K562 (cell line): ENCODE results near the gene CNFN. TPM values are rescaled to one million over a fixed set of nuclear protein-coding genes. Genes with fewer than 3 reads are reported as not detected.

Experiments used
- ATAC-seq: fragments of 200-7000 bp; cut with Tn5 transposase; 3 replicates; pipeline ENCODE4 v1.9.1; 2020; ENCODE audit warnings: moderate library complexity
- BruUV-seq: library from RNA; stranded (reverse); fragments of 400-500 nt; replicated peaks from 2 replicates; lab custom pipeline; 2021; lab: Mats Ljungman, UMichigan
- CTCF ChIA-PET: fragments of 300-600 bp; formaldehyde crosslinking; extraction: SDS; loops from one replicate; lab custom pipeline; 2021; ENCODE audit warnings: low intra/inter-chr PET ratio; lab: Yijun Ruan, JAX
- POLR2A ChIA-PET: fragments of 300-600, 350-650 bp; sonication (Branson Sonifier 250); formaldehyde crosslinking; extraction: SDS; loops from one replicate; lab custom pipeline; 2021; ENCODE audit warnings: antibody characterized with exemption, inconsistent platforms; lab: Yijun Ruan, JAX
- DNase-seq, 4 experiments: peaks; one replicate each; pipeline versions ENCODE4 v3.0.0 to v3.0.0-alpha.2; 2011 to 2018; ENCODE audit warnings: low spot score in 3 of 4, mixed read lengths in 3 of 4; ENCODE audit errors: extremely low read depth in 1 of 4
- FAIRE-seq: peaks from 2 replicates; lab custom pipeline; 2011; peaks lifted over from hg19 to GRCh38; lab: Jason Lieb, UNC
- H2AFZ ChIP-seq: 2 replicates; pipeline ENCODE4 v1.6.0; 2011; ENCODE audit warnings: low read depth, low read length, control low read depth, inconsistent platforms
- H3K27ac ChIP-seq: fragments of 200-600 bp; 3 replicates; pipeline ENCODE4 v1.8.0; 2011; ENCODE audit warnings: low read depth, mild to moderate bottlenecking, control low read depth, inconsistent platforms, low read length, moderate library complexity, mixed read lengths; ENCODE audit errors: extremely low read depth
- H3K27me3 ChIP-seq, 2 experiments: fragments of 300-600 bp in 1 of 2; 2 replicates in 1 of 2; 3 replicates in 1 of 2; pipeline versions ENCODE4 v1.6.0 to v1.8.0; 2011; ENCODE audit warnings: inconsistent platforms in 2 of 2, low read length in 2 of 2, mild to moderate bottlenecking in 1 of 2, mixed read lengths in 1 of 2, moderate library complexity in 1 of 2; ENCODE audit not compliant: control insufficient read depth in 2 of 2, insufficient read depth in 2 of 2
- H3K36me3 ChIP-seq: fragments of 300-600 bp; 3 replicates; pipeline ENCODE4 v1.8.0; 2011; ENCODE audit warnings: mild to moderate bottlenecking, low read length, inconsistent platforms; ENCODE audit not compliant: control insufficient read depth, insufficient read depth
- H3K4me1 ChIP-seq, 2 experiments: fragments of 200-600 bp in 1 of 2; replicated peaks in 1 of 2; 2 replicates in 1 of 2; 3 replicates in 1 of 2; pipeline versions ENCODE4 v1.5.1 to v1.8.0; 2011; ENCODE audit warnings: inconsistent platforms in 2 of 2, low read length in 2 of 2, mild to moderate bottlenecking in 1 of 2, mixed read lengths in 1 of 2, moderate library complexity in 1 of 2; ENCODE audit not compliant: control insufficient read depth in 2 of 2, insufficient read depth in 2 of 2
- H3K4me2 ChIP-seq: 2 replicates; pipeline ENCODE4 v1.6.1; 2011; ENCODE audit warnings: low read length, control low read depth, inconsistent platforms, mixed read lengths; ENCODE audit not compliant: insufficient read depth
- H3K4me3 ChIP-seq: fragments of 200-600 bp; sonication (generic), shearing (Covaris generic); 2 replicates; pipeline ENCODE4 v1.5.1; 2016; ENCODE audit warnings: control low read depth, inconsistent platforms
- H3K79me2 ChIP-seq: fragments of 200-600 bp; 3 replicates; pipeline ENCODE4 v1.8.0; 2011; ENCODE audit warnings: low read length, inconsistent platforms; ENCODE audit not compliant: control insufficient read depth, insufficient read depth
- H3K9ac ChIP-seq, 2 experiments: 2 replicates each; pipeline versions ENCODE4 v1.6.0 to v1.6.1; 2011; ENCODE audit warnings: low read depth in 2 of 2, low read length in 2 of 2, control low read depth in 1 of 2, inconsistent platforms in 1 of 2, mild to moderate bottlenecking in 1 of 2, mixed read lengths in 1 of 2; ENCODE audit not compliant: insufficient read depth in 1 of 2
- H3K9me1 ChIP-seq: one replicate; pipeline ENCODE4 v1.6.0; 2011; ENCODE audit warnings: inconsistent platforms, mild to moderate bottlenecking, low read length, moderate library complexity; ENCODE audit not compliant: control insufficient read depth, insufficient read depth
- H3K9me3 ChIP-seq: replicated peaks from 2 replicates; pipeline ENCODE4 v1.5.1; 2011; ENCODE audit warnings: low read depth, low read length, inconsistent platforms; ENCODE audit not compliant: control insufficient read depth, insufficient read depth
- H4K20me1 ChIP-seq: replicated peaks from 2 replicates; pipeline ENCODE4 v1.6.1; 2011; ENCODE audit warnings: low read length, inconsistent platforms, mixed read lengths; ENCODE audit not compliant: control insufficient read depth, insufficient read depth
- ESRRB ChIP-seq: fragments of 250-450 bp; sonication (Bioruptor Pico); IDR thresholded peaks from 2 replicates; pipeline ENCODE4 v1.5.0; 2020; ENCODE audit warnings: mild to moderate bottlenecking, moderate library complexity, borderline replicate concordance
- JUN ChIP-seq, 2 experiments: sonication (generic) in 1 of 2; formaldehyde crosslinking in 1 of 2; IDR thresholded peaks; 2 replicates each; pipeline versions ENCODE4 v1.6.1 to v1.8.0; 2012 to 2022; ENCODE audit warnings: borderline replicate concordance in 2 of 2, mild to moderate bottlenecking in 2 of 2, improper control_type of control experiment in 1 of 2, low read depth in 1 of 2, low read length in 1 of 2, missing genetic modification reagents in 1 of 2
- KLF10 ChIP-seq: fragments of 250-450 bp; sonication (Bioruptor Pico); IDR thresholded peaks from 2 replicates; pipeline ENCODE4 v1.6.1; 2021; ENCODE audit warnings: matching md5 sums
- MYC ChIP-seq, 2 experiments: fragments of 250-450 bp in 1 of 2; sonication (Bioruptor Pico) in 1 of 2; IDR thresholded peaks; 2 replicates each; pipeline versions ENCODE4 v1.5.1 to v1.6.1; 2012 to 2021; ENCODE audit warnings: low read depth in 2 of 2, borderline replicate concordance in 1 of 2, improper control_type of control experiment in 1 of 2, low read length in 1 of 2, mild to moderate bottlenecking in 1 of 2, moderate library complexity in 1 of 2
- NR1H2 ChIP-seq: sonication (generic); formaldehyde crosslinking; IDR thresholded peaks from 2 replicates; pipeline ENCODE4 v1.4.0; 2020; ENCODE audit warnings: mild to moderate bottlenecking, missing genetic modification reagents
- PML ChIP-seq: IDR thresholded peaks from 2 replicates; pipeline ENCODE4 v1.6.1; 2012; ENCODE audit warnings: low read length, inconsistent platforms
- PRPF4 ChIP-seq: fragments of 200-400 bp; formaldehyde crosslinking; IDR thresholded peaks from one replicate; pipeline ENCODE4 v1.6.1; 2017; ENCODE audit warnings: low read length, low read depth, mild to moderate bottlenecking; ENCODE audit not compliant: insufficient read depth, poor library complexity, severe bottlenecking
- RAD51 ChIP-seq: fragments of 450-650 bp; IDR thresholded peaks from 2 replicates; pipeline ENCODE4 v1.7.1; 2016; ENCODE audit warnings: low read depth, mild to moderate bottlenecking, borderline replicate concordance
- SETDB1 ChIP-seq: IDR thresholded peaks from one replicate; pipeline ENCODE4 v1.6.1; 2012; ENCODE audit warnings: low read length, control low read depth, inconsistent platforms
- SIN3A ChIP-seq, 2 experiments: fragments of 150-350 bp in 1 of 2; IDR thresholded peaks; 2 replicates each; pipeline ENCODE4 v1.6.1; 2011 to 2016; ENCODE audit warnings: borderline replicate concordance in 2 of 2, low read depth in 2 of 2, low read length in 2 of 2, mild to moderate bottlenecking in 2 of 2, moderate library complexity in 2 of 2; ENCODE audit not compliant: control insufficient read depth in 1 of 2
- SMAD2 ChIP-seq: fragments of 150-350 bp; IDR thresholded peaks from 2 replicates; pipeline ENCODE4 v1.6.1; 2014; ENCODE audit warnings: low read depth, mild to moderate bottlenecking, low read length
- TARDBP ChIP-seq: fragments of 450-650 bp; IDR thresholded peaks from 2 replicates; pipeline ENCODE4 v1.6.1; 2016
- WGBS: fragments of 100-300 bp; shearing (Covaris generic); methylation state at CpG from one replicate; pipeline ENCODE4 v1.1.6; 2016; ENCODE audit warnings: low coverage, mixed read lengths; ENCODE audit not compliant: insufficient coverage; ENCODE audit errors: missing lambda C conversion rate; 5-methylcytosine and 5-hydroxymethylcytosine counted together
- in situ Hi-C: fragments of 300-500 bp; cut with MboI; formaldehyde crosslinking; loops from 4 replicates; pipeline ENCODE4 v1.15.0; 2018; ENCODE audit warnings: inconsistent platforms, mixed read lengths
- intact Hi-C: fragments of 100-400 bp; cut with micrococcal nuclease; formaldehyde crosslinking; loops from 2 replicates; pipeline ENCODE4 v1.14.2; 2022
- polyA plus RNA-seq, 8 experiments: library from polyadenylated mRNA; depleted of rRNA in 4 of 8; stranded (reverse) in 5 of 8; unstranded in 3 of 8; fragments of >200 nt; fragmentation: Nextera tagmentation in 2 of 8; fragmentation: Illumina TruSeq in 1 of 8; extraction: Ambion mirVana in 2 of 8; extraction: Trizol in 1 of 8; gene quantifications; 2 replicates each; pipeline versions ENCODE4 v1.2.1 to v1.2.3, GENCODE V29; 2011 to 2014; ENCODE audit warnings: inconsistent platforms in 1 of 8, missing spikeins in 1 of 8
- total RNA-seq, 7 experiments: library from RNA; depleted of rRNA in 6 of 7; stranded (reverse); fragments of >200 nt in 6 of 7; fragmentation: Illumina TruSeq in 2 of 7; extraction: Trizol in 2 of 7; gene quantifications; 2 replicates each; pipeline versions ENCODE4 v1.2.1 to v1.2.3, GENCODE V29; 2011 to 2021; ENCODE audit warnings: low replicate concordance in 1 of 7
- TF ChIP-seq, protein P1 (sequence below): sonication (generic); formaldehyde crosslinking; IDR thresholded peaks from 2 replicates; pipeline ENCODE4 v1.8.0; 2022; ENCODE audit warnings: mild to moderate bottlenecking, missing genetic modification reagents
- TF ChIP-seq, protein P2 (sequence below): fragments of 250-450 bp; sonication (Bioruptor Pico); IDR thresholded peaks from 2 replicates; pipeline ENCODE4 v1.6.1; 2021; ENCODE audit warnings: mild to moderate bottlenecking

The CNFN gene
- total and polyA plus RNA-seq, 9 of the 15 experiments (the other 6 are each of a cell fraction or from before 2014, with no cell fraction given): 0.18 to 0.52 (median 0.27) TPM; not detected in 5

DNA sequence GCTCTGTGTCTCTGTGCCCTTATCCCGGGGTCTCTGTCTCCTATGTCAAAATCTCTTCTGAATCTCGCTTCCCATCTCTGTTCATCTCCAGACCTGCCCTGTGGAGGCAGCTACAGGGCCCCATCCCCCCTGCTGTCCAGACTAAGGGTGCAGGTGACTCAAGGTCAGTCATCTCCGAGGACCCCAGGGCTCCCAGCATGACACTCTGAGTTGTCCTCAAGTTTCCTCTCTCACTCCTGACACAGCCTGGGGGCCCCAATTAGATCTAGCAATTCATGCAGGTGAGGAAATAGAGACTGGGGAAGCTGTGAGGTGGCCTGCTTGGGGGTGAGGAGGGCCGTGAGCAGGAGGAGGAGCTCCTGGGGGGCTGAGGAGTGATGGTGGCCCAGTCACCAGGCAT lies 2.1 kb upstream of the CNFN start:
- ATAC-seq: no peak
- H3K9me1 ChIP-seq: no peaks in the 10 kb centered on the region
- no peak overlapping the region for H3K4me2 ChIP-seq
- peaks cover 22 to 29% of the 10 kb centered on the region in 2 experiments for H3K27me3 ChIP-seq
- H3K36me3 ChIP-seq: no peaks in the 10 kb centered on the region
- TF ChIP-seq MYC (IDR thresholded peaks at IDR 0.05; ENCODE audit: low read depth, low read length) (no peak), MYC (CRISPR knock-in tag; IDR thresholded peaks at IDR 0.05; ENCODE audit: borderline replicate concordance, low read depth) (no peak), JUN (IDR thresholded peaks at IDR 0.05; ENCODE audit: borderline replicate concordance, low read depth, low read length) (no peak), JUN (CRISPR knock-in tag; IDR thresholded peaks at IDR 0.05; ENCODE audit: borderline replicate concordance) (no peak), NR1H2 (CRISPR knock-in tag) (no peak), TARDBP (no peak), PML (no peak), SETDB1 (no peak), KLF10 (CRISPR knock-in tag) (no peak), ESRRB (no peak), SMAD2 (no peak), PRPF4 (no peak), SIN3A (IDR thresholded peaks at IDR 0.05; ENCODE audit: borderline replicate concordance in 2 of 2, control insufficient read depth in 1 of 2, low read depth in 2 of 2, low read length in 2 of 2) (no peak), RAD51 (no peak)
- TF ChIP-seq, protein P1, sequence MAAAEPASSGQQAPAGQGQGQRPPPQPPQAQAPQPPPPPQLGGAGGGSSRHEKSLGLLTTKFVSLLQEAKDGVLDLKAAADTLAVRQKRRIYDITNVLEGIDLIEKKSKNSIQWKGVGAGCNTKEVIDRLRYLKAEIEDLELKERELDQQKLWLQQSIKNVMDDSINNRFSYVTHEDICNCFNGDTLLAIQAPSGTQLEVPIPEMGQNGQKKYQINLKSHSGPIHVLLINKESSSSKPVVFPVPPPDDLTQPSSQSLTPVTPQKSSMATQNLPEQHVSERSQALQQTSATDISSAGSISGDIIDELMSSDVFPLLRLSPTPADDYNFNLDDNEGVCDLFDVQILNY (CRISPR knock-in tag): no peak
- TF ChIP-seq, protein P2, sequence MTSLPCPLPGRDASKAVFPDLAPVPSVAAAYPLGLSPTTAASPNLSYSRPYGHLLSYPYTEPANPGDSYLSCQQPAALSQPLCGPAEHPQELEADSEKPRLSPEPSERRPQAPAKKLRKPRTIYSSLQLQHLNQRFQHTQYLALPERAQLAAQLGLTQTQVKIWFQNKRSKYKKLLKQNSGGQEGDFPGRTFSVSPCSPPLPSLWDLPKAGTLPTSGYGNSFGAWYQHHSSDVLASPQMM (CRISPR knock-in tag): no peak
- TF ChIP-seq, all 486 proteins: peak for 0
- H3K9me3 ChIP-seq: no peaks in the 10 kb centered on the region
- H4K20me1 ChIP-seq: no peaks in the 10 kb centered on the region
- DNase-seq (no peak), FAIRE-seq (no peak)
- POLR2A ChIA-PET: interaction anchor here (0.6 to 0.7 kb wide), 2 partner anchors 39 to 1898 kb away, joined by 4 read pairs; no protein-coding TSS in a partner anchor
- no peak overlapping the region for H3K27ac ChIP-seq
- H2AFZ ChIP-seq: no peak overlapping the region
- H3K9ac ChIP-seq: no peak overlapping the region
- peaks cover 9 to 21% of the 10 kb centered on the region in 2 experiments for H3K4me1 ChIP-seq
- BruUV-seq: no TSS peak
- in situ Hi-C loops: no loop called here
- WGBS: 9% methylated on average over 4 of the region's 4 CpGs
- H3K4me3 ChIP-seq: no peak overlapping the region
- peaks cover 1% of the 10 kb centered on the region; the same call in 1 of the 3 replicates for H3K79me2 ChIP-seq
- intact Hi-C loops: no loop called here
- CTCF ChIA-PET: no interaction called here
